ENCODE results near the gene RHEX. TPM values are rescaled to one million over a fixed set of nuclear protein-coding genes. Genes with fewer than 3 reads are reported as not detected.

Gene RHEX
- polyA plus RNA-seq, 1 of the 3 experiments (the other 2 are of a cell fraction): not detected

DNA sequence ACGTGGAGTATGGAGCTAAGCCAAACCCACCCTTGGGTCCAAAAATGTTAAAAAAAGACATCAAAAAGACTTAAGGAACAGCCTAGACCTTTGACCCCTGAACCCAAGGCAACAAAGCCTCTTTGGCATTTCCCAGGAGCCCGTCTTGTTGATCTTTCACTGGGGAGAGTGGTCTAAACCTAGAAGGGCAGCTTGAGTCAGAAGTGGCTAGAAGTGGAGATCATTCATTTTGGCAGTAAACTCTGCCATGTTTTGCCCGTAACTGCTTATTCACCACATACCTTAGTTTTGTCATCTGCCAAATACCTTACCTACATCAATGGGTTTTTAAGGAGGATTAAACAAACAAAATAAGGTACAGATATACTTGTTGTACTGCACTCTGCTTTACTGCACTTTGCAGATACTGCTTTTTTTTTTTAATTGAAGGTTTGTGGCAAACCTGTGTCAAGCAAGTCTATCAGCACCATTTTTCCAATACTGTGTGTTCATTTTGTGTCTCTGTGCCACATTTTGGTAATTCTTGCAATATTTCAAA is 27.6 kb upstream of the RHEX start:
- TF ChIP-seq RXRA (IDR thresholded peaks at IDR 0.05; ENCODE audit: borderline replicate concordance, low read depth) (no peak), SMC3 (IDR thresholded peaks at IDR 0.05; ENCODE audit: low read depth, low read length) (no peak)
- TF ChIP-seq, protein P1, sequence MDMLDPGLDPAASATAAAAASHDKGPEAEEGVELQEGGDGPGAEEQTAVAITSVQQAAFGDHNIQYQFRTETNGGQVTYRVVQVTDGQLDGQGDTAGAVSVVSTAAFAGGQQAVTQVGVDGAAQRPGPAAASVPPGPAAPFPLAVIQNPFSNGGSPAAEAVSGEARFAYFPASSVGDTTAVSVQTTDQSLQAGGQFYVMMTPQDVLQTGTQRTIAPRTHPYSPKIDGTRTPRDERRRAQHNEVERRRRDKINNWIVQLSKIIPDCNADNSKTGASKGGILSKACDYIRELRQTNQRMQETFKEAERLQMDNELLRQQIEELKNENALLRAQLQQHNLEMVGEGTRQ (IDR thresholded peaks at IDR 0.05; ENCODE audit: borderline replicate concordance, low read depth, low read length): no peak
- no peak overlapping the region for H3K4me2 ChIP-seq
- H3K9ac ChIP-seq: no peak overlapping the region
- DNase-seq: no peak
- H3K36me3 ChIP-seq (replicated peaks in 1 of 2; ENCODE audit: control insufficient read depth in 1 of 2, insufficient read depth in 2 of 2, low read length in 1 of 2): no peaks in the 10 kb centered on the region
- no peak overlapping the region for H2AFZ ChIP-seq (ENCODE audit: low read depth)
- H3K4me1 ChIP-seq (ENCODE audit: control insufficient read depth in 1 of 2, insufficient read depth in 2 of 2, low read depth in 1 of 2, low read length in 1 of 2): peaks cover 3 to 11% of the 10 kb centered on the region in 2 experiments; a peak in 2 of 4 replicates
- no peak overlapping the region for H3K27ac ChIP-seq (ENCODE audit: low read depth in 2 of 2, low read length in 1 of 2)
- H3K27me3 ChIP-seq (ENCODE audit: insufficient read depth): peaks cover 9% of the 10 kb centered on the region; the same call in 1 of the 2 replicates
- no peaks in the 10 kb centered on the region for H3K9me3 ChIP-seq
- POLR2A ChIA-PET: no interaction called here
- no peaks in the 10 kb centered on the region for H3F3A ChIP-seq (replicated peaks; ENCODE audit: insufficient read depth)
- CTCF ChIA-PET: interaction anchor here (1.3 to 2.7 kb wide), 3 partner anchors 9 to 81 kb away, joined by 3 to 13 read pairs (median 3); no protein-coding TSS in a partner anchor
- no peaks in the 10 kb centered on the region for H4K20me1 ChIP-seq (ENCODE audit: insufficient read depth)
- H3K79me2 ChIP-seq (ENCODE audit: insufficient read depth): no peaks in the 10 kb centered on the region
- H3K4me3 ChIP-seq (ENCODE audit: low read depth in 2 of 2, low read length in 1 of 2): no peak overlapping the region
- 51% methylated on average over 3 of the region's 3 CpGs for WGBS (ENCODE audit: low lambda C conversion rate)
- H3K9me2 ChIP-seq: no peaks in the 10 kb centered on the region

DNA sequence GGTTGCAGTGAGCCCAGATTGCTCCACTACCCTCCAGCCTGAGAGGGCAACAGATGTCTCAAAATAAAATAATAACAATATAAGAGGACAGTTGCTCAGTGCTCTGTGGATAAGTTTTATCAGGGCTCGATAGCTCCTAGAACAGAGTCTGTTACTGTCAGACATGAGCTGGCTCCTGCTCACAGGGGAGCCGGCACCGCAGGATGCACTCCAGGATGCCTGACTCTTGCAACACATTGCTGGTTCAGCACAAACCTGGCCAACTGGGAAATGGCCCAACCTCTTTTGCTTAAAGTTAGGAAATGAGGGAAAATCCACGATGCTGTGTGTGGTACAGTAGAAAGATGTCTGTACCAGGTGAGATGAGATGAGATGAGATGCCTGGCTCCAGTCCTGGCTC is 23.5 kb upstream of the RHEX start:
- Histone ChIP-seq H3K9ac (no peak overlapping the region), H3K27me3 (ENCODE audit: insufficient read depth) (peaks cover 9% of the 10 kb centered on the region; the same call in 1 of the 2 replicates), H3K4me1 (ENCODE audit: control insufficient read depth in 1 of 2, insufficient read depth in 2 of 2, low read depth in 1 of 2, low read length in 1 of 2) (peaks cover 0 to 2% of the 10 kb centered on the region in 2 experiments; a peak in 1 of 4 replicates), H3F3A (replicated peaks; ENCODE audit: insufficient read depth) (no peaks in the 10 kb centered on the region), H4K20me1 (ENCODE audit: insufficient read depth) (no peaks in the 10 kb centered on the region), H3K4me3 (ENCODE audit: low read depth in 2 of 2, low read length in 1 of 2) (no peak overlapping the region), H3K4me2 (no peak overlapping the region), H3K9me2 (no peaks in the 10 kb centered on the region), H3K36me3 (replicated peaks in 1 of 2; ENCODE audit: control insufficient read depth in 1 of 2, insufficient read depth in 2 of 2, low read length in 1 of 2) (no peaks in the 10 kb centered on the region), H3K79me2 (ENCODE audit: insufficient read depth) (no peaks in the 10 kb centered on the region), H2AFZ (ENCODE audit: low read depth) (no peak overlapping the region), H3K9me3 (no peaks in the 10 kb centered on the region), H3K27ac (ENCODE audit: low read depth in 2 of 2, low read length in 1 of 2) (no peak overlapping the region)
- ChIA-PET CTCF (interaction anchor here (1.0 to 8.3 kb wide), 21 partner anchors 8 to 370 kb away, joined by 3 to 248 read pairs (median 6); partner anchors contain the start of gene PM20D1), POLR2A (no interaction called here)
- WGBS (ENCODE audit: low lambda C conversion rate): 45% methylated on average over 3 of the region's 4 CpGs
- DNase-seq: no peak
- TF ChIP-seq RCOR1 (IDR thresholded peaks at IDR 0.05; ENCODE audit: low read length): no peak
- no peak for TF ChIP-seq POLR2AphosphoS5 (IDR thresholded peaks at IDR 0.05; ENCODE audit: low read depth, low read length)
- no peak for TF ChIP-seq GABPA (IDR thresholded peaks at IDR 0.05; ENCODE audit: low read depth)
- no peak for TF ChIP-seq MEF2A (IDR thresholded peaks at IDR 0.05; ENCODE audit: borderline replicate concordance, low read depth)
- TF ChIP-seq FOSL2 (IDR thresholded peaks at IDR 0.05; ENCODE audit: borderline replicate concordance, low read depth): no peak
- TF ChIP-seq, protein P2, sequence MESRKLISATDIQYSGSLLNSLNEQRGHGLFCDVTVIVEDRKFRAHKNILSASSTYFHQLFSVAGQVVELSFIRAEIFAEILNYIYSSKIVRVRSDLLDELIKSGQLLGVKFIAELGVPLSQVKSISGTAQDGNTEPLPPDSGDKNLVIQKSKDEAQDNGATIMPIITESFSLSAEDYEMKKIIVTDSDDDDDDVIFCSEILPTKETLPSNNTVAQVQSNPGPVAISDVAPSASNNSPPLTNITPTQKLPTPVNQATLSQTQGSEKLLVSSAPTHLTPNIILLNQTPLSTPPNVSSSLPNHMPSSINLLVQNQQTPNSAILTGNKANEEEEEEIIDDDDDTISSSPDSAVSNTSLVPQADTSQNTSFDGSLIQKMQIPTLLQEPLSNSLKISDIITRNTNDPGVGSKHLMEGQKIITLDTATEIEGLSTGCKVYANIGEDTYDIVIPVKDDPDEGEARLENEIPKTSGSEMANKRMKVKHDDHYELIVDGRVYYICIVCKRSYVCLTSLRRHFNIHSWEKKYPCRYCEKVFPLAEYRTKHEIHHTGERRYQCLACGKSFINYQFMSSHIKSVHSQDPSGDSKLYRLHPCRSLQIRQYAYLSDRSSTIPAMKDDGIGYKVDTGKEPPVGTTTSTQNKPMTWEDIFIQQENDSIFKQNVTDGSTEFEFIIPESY (IDR thresholded peaks at IDR 0.05; ENCODE audit: borderline replicate concordance, low read depth): no peak
- TF ChIP-seq, protein P1 (IDR thresholded peaks at IDR 0.05; ENCODE audit: borderline replicate concordance, low read depth, low read length): no peak
- no peak for TF ChIP-seq ELF1 (IDR thresholded peaks at IDR 0.05)
- TF ChIP-seq MXI1 (IDR thresholded peaks at IDR 0.05; ENCODE audit: low read depth, low read length): no peak
- TF ChIP-seq SMC3 (IDR thresholded peaks at IDR 0.05; ENCODE audit: low read depth, low read length): no peak
- no peak for TF ChIP-seq FOXM1 (IDR thresholded peaks at IDR 0.05; ENCODE audit: low read depth)
- no peak for TF ChIP-seq GATA2 (CRISPR knock-in tag; IDR thresholded peaks at IDR 0.05)
- no peak for TF ChIP-seq SIN3A (IDR thresholded peaks at IDR 0.05; ENCODE audit: borderline replicate concordance, low read depth, low read length)
- TF ChIP-seq EZH2phosphoT487 (IDR thresholded peaks at IDR 0.05; ENCODE audit: borderline replicate concordance, low read depth): no peak

Data from SK-N-SH (cell line).